Measurements from ENCODE around the gene ARL3.

DNA sequence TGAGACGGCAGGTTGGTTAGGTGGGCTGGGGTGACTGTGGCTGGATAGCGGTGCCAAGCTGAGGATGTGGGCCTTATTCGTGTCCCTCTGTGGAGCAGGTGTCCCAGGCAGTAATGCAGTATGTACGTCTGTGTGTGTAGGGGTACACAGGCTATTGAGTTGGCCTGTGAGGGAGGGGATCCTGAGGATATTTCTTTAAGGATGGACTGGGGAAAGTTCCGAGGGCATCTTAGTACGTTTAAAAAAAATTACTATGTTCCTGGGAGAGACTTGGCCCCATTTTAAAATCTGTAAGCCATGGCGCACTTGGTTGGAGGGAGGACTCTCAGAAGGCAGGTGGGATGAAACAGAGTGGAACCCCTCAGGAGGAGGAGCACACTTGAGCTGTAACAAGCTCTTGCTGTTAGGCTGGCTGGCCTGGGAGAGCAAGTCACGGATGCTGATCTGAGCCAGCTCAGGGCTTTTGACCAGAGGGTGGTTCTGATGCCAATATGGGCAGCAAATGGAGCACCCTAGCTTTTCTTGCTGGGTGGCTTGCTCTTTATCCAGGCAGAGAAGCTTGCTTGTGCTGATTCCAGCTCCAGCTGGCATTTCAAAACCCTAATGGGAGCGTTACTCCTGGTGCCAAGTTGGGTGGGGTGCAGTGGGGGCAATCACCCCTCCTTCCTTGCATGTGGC, 30.3 kb upstream of the ARL3 start:
- TF ChIP-seq, protein P1, sequence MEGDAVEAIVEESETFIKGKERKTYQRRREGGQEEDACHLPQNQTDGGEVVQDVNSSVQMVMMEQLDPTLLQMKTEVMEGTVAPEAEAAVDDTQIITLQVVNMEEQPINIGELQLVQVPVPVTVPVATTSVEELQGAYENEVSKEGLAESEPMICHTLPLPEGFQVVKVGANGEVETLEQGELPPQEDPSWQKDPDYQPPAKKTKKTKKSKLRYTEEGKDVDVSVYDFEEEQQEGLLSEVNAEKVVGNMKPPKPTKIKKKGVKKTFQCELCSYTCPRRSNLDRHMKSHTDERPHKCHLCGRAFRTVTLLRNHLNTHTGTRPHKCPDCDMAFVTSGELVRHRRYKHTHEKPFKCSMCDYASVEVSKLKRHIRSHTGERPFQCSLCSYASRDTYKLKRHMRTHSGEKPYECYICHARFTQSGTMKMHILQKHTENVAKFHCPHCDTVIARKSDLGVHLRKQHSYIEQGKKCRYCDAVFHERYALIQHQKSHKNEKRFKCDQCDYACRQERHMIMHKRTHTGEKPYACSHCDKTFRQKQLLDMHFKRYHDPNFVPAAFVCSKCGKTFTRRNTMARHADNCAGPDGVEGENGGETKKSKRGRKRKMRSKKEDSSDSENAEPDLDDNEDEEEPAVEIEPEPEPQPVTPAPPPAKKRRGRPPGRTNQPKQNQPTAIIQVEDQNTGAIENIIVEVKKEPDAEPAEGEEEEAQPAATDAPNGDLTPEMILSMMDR (IDR thresholded peaks at IDR 0.05): no peak
- no peak for TF ChIP-seq POLR2A (IDR thresholded peaks at IDR 0.05)

All from esophagus squamous epithelium (tissue), 4 donors.